ENCODE results near the gene PPEF1. TPM values are rescaled to one million over a fixed set of nuclear protein-coding genes. Genes with fewer than 3 reads are reported as not detected.

The PPEF1 gene
- total and polyA plus RNA-seq, 9 of the 15 experiments (the other 6 are each of a cell fraction or from before 2014, with no cell fraction given) = not detected

- TF ChIP-seq ZNF318 (IDR thresholded peaks at IDR 0.05; ENCODE audit: borderline replicate concordance in 1 of 2, low read depth in 1 of 2) (no peak), CEBPB (tag; IDR thresholded peaks at IDR 0.05) (no peak), PHF21A (IDR thresholded peaks at IDR 0.05; ENCODE audit: borderline replicate concordance, low read depth) (no peak), ZBTB40 (IDR thresholded peaks at IDR 0.05) (no peak), ZBTB40 (CRISPR knock-in tag; IDR thresholded peaks at IDR 0.05) (no peak), HIVEP1 (CRISPR knock-in tag; IDR thresholded peaks at IDR 0.05) (no peak), KLF1 (tag; IDR thresholded peaks at IDR 0.05) (no peak), SRF (CRISPR knock-in tag; IDR thresholded peaks at IDR 0.05) (no peak), PRMT5 (CRISPR knock-in tag; IDR thresholded peaks at IDR 0.05) (no peak), TAF7 (tag; IDR thresholded peaks at IDR 0.05) (no peak), MAFK (IDR thresholded peaks at IDR 0.05; ENCODE audit: low read length) (no peak), ZZZ3 (IDR thresholded peaks at IDR 0.05) (no peak), ZNF143 (CRISPR knock-in tag; IDR thresholded peaks at IDR 0.05) (no peak)
These were observed 35.4 kb upstream of the PPEF1 start, which contains the start of gene RS1 (continued) for GRCh38 chrX:18672008-18672407.
